NCI-H526 treated with DMSO at 0.1 percent for 48 hours (cell line): ENCODE data around the gene ALPP.
"Not testable (repeated sequence)": the region's sequence is repeated elsewhere in the genome, so short reads cannot be mapped to it uniquely, and the experiment has no call there.

Experiments used
- DNase-seq: peaks from one replicate; lab custom pipeline; 2025; lab: John Stamatoyannopoulos, UW

Gene ALPP

GRCh38 chr2:232422051-232422450 is 43.5 kb downstream of the ALPP start:
- DNase-seq, result no peak

- not testable (repeated sequence) for DNase-seq
Observed at GRCh38 chr2:232422996-232423395, 44.4 kb downstream of the ALPP start.

- DNase-seq, result not testable (repeated sequence)
Observed at GRCh38 chr2:232423407-232423806, 44.9 kb downstream of the ALPP start.

- DNase-seq, result no peak
Observed at GRCh38 chr2:232431705-232432590, 53.4 kb downstream of the ALPP start.
